ENCODE results near the gene CIRBP.

CIRBP gene

GRCh38 chr19:1288833-1289685 is 19.9 kb downstream of the CIRBP start:
- DNase-seq = no peak

GRCh38 chr19:1289686-1290025 is 20.5 kb downstream of the CIRBP start:
- DNase-seq = no peak

DNA sequence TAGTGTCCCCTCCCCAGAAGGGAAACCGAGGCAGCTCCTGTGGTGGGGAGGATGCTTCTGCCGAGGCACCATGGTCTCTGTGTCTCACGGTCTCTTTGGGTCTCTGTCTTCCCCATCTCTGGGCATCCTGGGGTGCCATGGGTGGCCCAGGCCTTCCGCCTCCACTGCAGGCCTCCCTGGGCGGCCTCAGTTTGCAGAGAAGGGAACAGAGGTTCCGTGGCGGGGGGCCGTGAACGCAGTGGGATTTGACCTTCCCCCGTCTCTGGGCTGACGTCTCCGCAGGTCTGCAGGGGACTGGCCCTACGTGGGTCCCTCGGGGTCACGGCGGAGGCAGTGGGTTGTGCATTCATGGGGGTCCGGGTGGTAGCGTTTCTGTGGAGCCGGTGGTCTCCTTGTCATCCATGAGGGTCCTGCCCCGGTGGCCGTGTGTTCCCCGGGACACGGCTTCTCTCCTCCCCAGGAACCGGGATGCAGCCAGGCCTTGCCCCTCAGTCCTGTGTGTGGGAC is 21.1 kb downstream of the CIRBP start:
- no peak for DNase-seq

- DNase-seq = no peak
Observed at GRCh38 chr19:1290703-1291651, 21.8 kb downstream of the CIRBP start.

GRCh38 chr19:1291761-1292418 is 22.8 kb downstream of the CIRBP start:
- DNase-seq = peak in 15 of 56 donors; percentile 6 to 51 (median 24)

DNA sequence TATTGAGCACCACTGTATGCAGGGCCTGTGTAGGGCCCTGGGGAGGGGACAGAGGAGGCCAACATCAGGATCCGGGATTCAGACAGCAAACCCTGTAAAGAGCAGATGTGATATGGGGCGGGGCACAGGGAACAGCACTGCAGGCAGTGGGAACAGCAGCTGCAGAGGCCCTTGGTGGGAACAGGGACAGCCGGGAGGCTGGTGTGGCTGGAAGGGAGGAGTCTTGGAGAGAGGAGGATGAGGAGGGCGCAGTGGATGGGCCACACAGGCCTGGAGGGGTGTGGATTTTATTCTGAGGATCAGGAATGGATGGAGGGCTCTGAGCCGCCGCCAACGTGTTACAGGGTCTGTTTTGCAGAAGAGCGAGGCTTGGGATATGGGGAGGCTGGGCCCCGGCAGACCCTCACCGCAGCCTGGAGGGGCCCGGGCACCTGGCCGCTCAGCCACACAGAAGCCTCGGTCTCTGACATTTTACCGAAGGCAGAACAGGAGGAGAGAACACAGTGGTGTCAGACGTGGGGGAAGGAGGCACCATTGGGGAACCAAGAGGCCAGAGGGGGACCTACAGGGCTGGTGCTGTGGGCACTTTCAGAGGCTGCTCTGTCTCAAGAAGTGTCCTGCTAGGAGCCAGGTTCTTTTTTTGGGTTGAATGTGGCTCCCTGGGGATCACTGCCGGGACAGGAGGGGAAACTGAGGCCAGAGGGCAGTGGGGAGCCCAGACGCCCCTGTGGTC is 23.5 kb downstream of the CIRBP start:
- no peak for DNase-seq

DNA sequence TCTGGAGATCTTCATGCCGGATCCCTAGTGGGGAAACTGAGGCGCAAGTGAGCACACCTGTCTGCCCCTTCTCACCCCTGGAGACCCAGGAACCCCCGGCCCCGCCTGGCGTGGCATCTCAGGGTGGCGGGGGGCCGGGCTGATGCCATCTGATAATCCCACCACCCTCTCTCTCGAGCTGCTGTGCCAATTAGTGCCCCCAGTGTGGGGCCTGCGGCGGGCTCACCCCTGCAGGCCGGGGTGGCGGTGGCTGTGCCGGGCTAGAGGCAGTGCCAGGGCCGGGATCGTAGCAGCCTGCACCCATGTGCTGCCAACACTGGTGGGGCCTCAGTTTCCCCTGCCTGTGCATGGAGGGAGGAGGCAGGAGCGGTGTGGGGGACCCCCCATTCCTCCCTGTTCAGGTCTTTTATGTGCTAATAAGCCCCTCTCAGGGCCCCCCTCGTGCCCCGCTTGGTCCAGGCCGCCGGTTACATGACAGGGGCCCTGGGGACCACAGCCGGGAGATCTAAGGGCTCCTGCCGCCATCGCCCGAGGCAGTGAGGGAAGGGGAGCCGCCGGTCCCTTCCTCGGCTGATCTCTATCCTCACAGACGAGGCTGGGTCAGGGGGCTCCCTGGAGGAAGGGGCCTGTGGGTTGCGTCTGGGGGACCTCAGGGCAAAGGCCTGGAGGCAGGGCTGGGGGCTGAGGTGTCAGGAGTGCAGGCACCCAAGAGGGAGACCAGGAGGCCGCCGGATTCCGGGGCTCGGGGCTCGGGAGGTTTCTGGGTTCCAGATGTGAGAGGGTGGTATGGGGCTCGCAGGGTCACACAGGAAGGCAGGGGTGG is 24.9 kb downstream of the CIRBP start:
- DNase-seq = no peak

- DNase-seq = no peak
Observed at GRCh38 chr19:1294688-1295087, 25.6 kb downstream of the CIRBP start.

- DNase-seq = peak in 1 of 56 donors; percentile 40
Observed at GRCh38 chr19:1295169-1296012, 26.3 kb downstream of the CIRBP start.

GRCh38 chr19:1296078-1296477 is 26.9 kb downstream of the CIRBP start:
- DNase-seq = no peak

- no peak for DNase-seq
Observed at GRCh38 chr19:1296575-1297271, 27.6 kb downstream of the CIRBP start.

- DNase-seq = no peak
Observed at GRCh38 chr19:1298235-1298634, 29.1 kb downstream of the CIRBP start.

GRCh38 chr19:1299801-1300200 is 30.7 kb downstream of the CIRBP start:
- no peak for DNase-seq

DNA sequence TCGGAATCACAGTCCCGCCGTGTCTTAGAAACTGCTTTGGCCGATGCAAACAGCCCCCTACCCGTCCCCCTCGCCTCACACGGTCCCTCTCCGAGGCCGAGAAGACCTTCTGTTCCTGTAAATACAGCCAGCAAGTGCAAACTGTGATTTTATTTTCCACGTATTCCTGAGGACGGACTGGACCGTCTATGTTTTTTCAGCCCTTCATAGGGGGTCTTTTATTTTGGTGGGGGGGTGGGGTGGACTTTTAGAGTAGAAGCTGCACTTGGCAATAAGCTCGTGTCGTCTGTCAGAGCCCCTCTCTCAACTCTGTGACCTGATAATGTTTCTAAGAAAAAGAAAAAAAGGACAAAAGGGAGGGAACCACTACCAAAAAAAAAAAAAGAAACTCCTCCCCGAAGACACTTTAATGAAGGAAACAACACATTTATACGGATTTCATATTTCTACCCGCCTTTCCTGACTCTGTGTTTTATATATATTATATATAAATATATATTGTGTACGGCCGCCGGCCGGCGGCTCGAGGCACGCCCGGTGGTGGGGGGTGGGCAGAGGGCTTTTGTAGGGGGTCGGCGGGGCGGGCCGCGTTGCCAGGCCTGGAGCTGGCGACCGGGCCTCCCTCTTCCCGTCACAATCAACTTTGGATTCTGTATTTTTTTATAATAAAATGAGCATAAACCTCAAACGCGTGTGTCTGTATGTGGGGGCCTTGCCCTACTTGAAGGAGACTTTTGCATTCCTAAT is 31.8 kb downstream of the CIRBP start:
- no peak for DNase-seq

DNA sequence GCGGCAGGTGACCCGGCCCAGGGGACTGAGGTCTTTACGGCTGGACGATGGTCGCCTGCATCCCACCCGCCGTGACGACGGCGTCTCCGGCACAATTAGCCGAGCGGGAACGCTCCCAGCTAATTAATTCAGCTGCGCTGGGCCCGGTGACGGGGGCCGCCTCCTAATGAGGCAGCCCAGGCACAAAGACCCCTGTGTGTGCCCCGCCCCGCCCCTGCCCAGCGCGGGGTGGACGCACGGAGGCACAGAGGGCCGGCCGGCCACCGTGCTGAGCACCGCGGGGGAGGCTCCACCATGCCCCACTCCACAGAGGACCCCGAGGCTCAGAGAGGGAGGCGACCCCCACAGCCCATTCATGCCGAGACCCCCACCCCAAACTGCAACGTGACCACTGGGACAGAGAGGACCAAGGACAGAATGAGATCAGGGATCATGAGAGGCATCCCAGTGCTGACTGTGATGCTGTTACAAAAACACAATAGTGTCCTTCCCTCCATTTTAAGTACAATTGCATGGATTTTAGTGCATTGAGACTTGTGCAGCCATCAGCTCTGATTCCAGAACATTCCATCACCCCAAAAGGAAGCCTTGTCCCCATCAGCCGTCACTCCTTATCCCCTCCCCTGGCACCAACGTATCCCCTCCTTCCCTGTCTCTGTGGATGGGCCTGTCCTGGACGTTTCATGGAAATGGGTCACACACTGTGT is 33.6 kb downstream of the CIRBP start:
- DNase-seq = peak in 53 of 56 donors; percentile 4 to 86 (median 70)

- no peak for DNase-seq
Observed at GRCh38 chr19:1304197-1304924, 35.2 kb downstream of the CIRBP start.
